ENCODE results near the gene FAM118A.

- TF ChIP-seq CTCF (conservative IDR thresholded peaks at IDR 0.05; ENCODE audit: low read depth, low read length) (no peak), EZH2phosphoT487 (IDR thresholded peaks at IDR 0.05; ENCODE audit: borderline replicate concordance, low read length) (no peak)
These were observed 40.2 kb downstream of the FAM118A start for GRCh38 chr22:45349916-45350315.
